Natural killer cell (primary cell): ENCODE results near the gene RAD51B. TPM values are rescaled to one million over a fixed set of nuclear protein-coding genes. Genes with fewer than 3 reads are reported as not detected.
"Not testable (repeated sequence)": the region's sequence is repeated elsewhere in the genome, so short reads cannot be mapped to it uniquely, and the experiment has no call there.

ENCODE experiments used
- ATAC-seq, 3 donors: fragments of 150-1000 bp in 2 of 3; fragments of 200-7000 bp in 1 of 3; cut with Tn5 transposase; 1 replicate in 1 of 3; 2 replicates in 2 of 3; pipeline ENCODE4 v1.10.0; 2021; ENCODE audit warnings: mild to moderate bottlenecking in 2 of 3, moderate library complexity in 2 of 3
- DNase-seq, 2 donors: peaks; one replicate each; pipeline versions ENCODE4 v3.0.0 to v3.0.0-alpha.2; 2013 to 2021; ENCODE audit warnings: mixed read lengths in 1 of 2
- H3K27ac ChIP-seq: one replicate; pipeline ENCODE4 v1.5.1; 2013; ENCODE audit warnings: mild to moderate bottlenecking, low read length
- H3K27me3 ChIP-seq: one replicate; pipeline ENCODE4 v1.6.1; 2013; ENCODE audit warnings: low read length; ENCODE audit not compliant: control insufficient read depth, insufficient read depth
- H3K36me3 ChIP-seq: one replicate; pipeline ENCODE4 v1.6.1; 2013; ENCODE audit warnings: low read length; ENCODE audit not compliant: control insufficient read depth, insufficient read depth
- H3K4me1 ChIP-seq: one replicate; pipeline ENCODE4 v1.6.1; 2013; ENCODE audit warnings: low read length; ENCODE audit not compliant: control insufficient read depth, insufficient read depth
- H3K4me3 ChIP-seq: one replicate; pipeline ENCODE4 v1.5.1; 2013; ENCODE audit warnings: low read length
- H3K9me3 ChIP-seq: one replicate; pipeline ENCODE4 v1.6.1; 2013; ENCODE audit warnings: low read length; ENCODE audit not compliant: control insufficient read depth, insufficient read depth
- H3K27ac Mint-ChIP-seq, 2 donors: one replicate each; pipeline ENCODE4 v1.8.0; 2022; ENCODE audit warnings: mild to moderate bottlenecking in 2 of 2, mixed read lengths in 2 of 2, moderate library complexity in 1 of 2
- H3K27me3 Mint-ChIP-seq, 2 donors: one replicate each; pipeline ENCODE4 v1.8.0; 2022; ENCODE audit warnings: low read depth in 2 of 2, mixed read lengths in 2 of 2
- H3K36me3 Mint-ChIP-seq: one replicate; pipeline ENCODE4 v1.8.0; 2022; ENCODE audit warnings: mixed read lengths
- H3K4me1 Mint-ChIP-seq, 2 donors: one replicate each; pipeline ENCODE4 v1.8.0; 2022; ENCODE audit warnings: mixed read lengths in 2 of 2
- H3K4me3 Mint-ChIP-seq: one replicate; pipeline ENCODE4 v1.8.0; 2022; ENCODE audit warnings: mild to moderate bottlenecking, moderate library complexity, mixed read lengths
- H3K9me3 Mint-ChIP-seq, 2 donors: one replicate each; pipeline ENCODE4 v1.8.0; 2022; ENCODE audit warnings: mixed read lengths in 2 of 2
- WGBS: methylation state at CpG from one replicate; pipeline ENCODE4 v1.1.7; 2013; ENCODE audit warnings: missing lambda C conversion rate; ENCODE audit not compliant: insufficient coverage; 5-methylcytosine and 5-hydroxymethylcytosine counted together
- intact Hi-C: fragments of 100-400 bp; cut with micrococcal nuclease; formaldehyde crosslinking; loops from one replicate; pipeline ENCODE4 v1.14.2; 2022
- total RNA-seq, 4 donors: library from RNA; stranded (reverse); fragments of 120-200 nt in 1 of 4; gene quantifications; one replicate each; pipeline versions ENCODE4 v1.2.3 to v1.2.4, GENCODE V29; 2013 to 2022
- TF ChIP-seq, protein P1 (sequence below): fragments of 200-600 bp; IDR thresholded peaks from one replicate; pipeline ENCODE4 v1.8.0; 2022; ENCODE audit warnings: antibody characterized with exemption

RAD51B gene
- total RNA-seq, 3 donors from 2014 or later (not counting 1 experiment from before 2014, with no cell fraction given) = 28.1 to 37.6 (median 28.6) TPM

DNA sequence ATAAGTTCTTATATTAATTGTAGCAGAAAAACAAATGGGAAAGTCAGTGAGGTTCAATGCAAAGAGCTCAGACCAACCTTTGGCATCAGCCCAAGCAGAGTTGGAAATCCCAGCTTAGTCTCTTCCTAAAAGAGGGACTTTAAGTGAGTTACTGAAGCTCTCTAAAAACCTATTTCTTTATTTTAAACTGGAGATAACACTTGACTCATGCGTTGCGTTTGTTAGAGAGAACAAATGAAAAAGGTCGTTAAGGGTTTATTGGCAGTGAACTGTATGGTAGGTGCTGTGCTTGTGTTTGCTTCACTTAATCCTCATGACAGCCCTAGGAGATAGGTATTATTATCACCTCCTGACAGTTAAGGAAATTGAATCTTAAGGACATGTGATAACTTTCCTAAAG is 396.5 kb downstream of the RAD51B start:
- TF ChIP-seq, protein P1, sequence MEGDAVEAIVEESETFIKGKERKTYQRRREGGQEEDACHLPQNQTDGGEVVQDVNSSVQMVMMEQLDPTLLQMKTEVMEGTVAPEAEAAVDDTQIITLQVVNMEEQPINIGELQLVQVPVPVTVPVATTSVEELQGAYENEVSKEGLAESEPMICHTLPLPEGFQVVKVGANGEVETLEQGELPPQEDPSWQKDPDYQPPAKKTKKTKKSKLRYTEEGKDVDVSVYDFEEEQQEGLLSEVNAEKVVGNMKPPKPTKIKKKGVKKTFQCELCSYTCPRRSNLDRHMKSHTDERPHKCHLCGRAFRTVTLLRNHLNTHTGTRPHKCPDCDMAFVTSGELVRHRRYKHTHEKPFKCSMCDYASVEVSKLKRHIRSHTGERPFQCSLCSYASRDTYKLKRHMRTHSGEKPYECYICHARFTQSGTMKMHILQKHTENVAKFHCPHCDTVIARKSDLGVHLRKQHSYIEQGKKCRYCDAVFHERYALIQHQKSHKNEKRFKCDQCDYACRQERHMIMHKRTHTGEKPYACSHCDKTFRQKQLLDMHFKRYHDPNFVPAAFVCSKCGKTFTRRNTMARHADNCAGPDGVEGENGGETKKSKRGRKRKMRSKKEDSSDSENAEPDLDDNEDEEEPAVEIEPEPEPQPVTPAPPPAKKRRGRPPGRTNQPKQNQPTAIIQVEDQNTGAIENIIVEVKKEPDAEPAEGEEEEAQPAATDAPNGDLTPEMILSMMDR = no peak
- Histone ChIP-seq H3K36me3 (no peaks in the 10 kb centered on the region), H3K27me3 (no peaks in the 10 kb centered on the region), H3K4me3 (no peak overlapping the region), H3K9me3 (no peaks in the 10 kb centered on the region), H3K4me1 (peaks cover 11% of the 10 kb centered on the region), H3K27ac (no peak overlapping the region)
- Mint-ChIP-seq H3K4me1 (peaks cover 50 to 58% of the 10 kb centered on the region in 2 donors), H3K36me3 (no peaks in the 10 kb centered on the region), H3K9me3 (no peaks in the 10 kb centered on the region), H3K27ac (no peak overlapping the region), H3K4me3 (no peak overlapping the region), H3K27me3 (peaks cover 0 to 5% of the 10 kb centered on the region in 2 donors)
- WGBS = 94% methylated on average over 3 of the region's 3 CpGs
- intact Hi-C loops = no loop called here
- ATAC-seq (no peak), DNase-seq (no peak)

DNA sequence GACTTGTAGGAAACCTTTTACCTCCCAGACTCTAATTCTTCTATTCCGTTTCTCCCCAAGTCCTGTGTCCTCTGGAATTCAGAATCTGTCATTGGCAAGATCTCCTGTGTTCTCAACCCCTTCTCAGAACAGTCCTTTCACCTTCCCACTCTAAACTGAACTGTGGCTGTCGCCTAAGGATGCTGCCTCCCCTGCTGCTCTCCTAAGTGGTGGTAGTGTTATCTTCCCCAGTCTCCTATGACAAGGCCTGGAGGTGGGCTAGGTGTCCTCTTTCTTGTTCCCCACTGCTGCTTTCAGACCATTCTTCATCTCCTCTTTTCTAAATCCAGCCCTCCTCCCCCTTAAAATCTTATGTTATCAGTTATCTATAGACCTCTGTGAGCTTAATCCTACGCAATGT is 397.4 kb downstream of the RAD51B start:
- no peaks in the 10 kb centered on the region for H3K9me3 Mint-ChIP-seq
- 100% methylated on average over 3 of the region's 3 CpGs for WGBS

DNA sequence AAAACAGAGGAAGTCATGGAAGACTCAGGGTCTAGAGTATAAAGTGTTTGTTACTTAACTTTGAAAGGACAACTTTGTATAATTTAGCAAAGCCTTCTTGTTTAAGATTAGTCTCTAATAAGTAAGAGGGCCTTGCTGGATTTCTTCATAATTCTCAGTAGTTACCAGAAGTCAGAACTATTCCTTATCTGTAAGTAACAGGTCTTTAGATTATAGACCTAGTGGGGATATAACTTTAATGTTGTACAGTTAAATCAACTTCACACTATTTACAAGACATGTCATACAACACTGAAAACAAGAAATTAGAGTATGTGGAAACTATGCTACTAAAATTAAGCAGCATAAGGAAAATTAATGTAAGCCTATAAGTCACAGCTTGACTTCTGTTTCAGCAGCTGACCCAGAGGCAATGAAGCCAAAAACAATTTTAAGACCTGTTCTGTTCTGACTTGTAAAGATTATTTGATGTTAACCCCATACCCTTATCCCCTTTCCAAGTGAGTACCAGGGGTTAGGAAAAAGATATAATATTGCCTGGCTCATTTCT is 398.3 kb downstream of the RAD51B start:
- H3K4me1 Mint-ChIP-seq = peaks cover 32 to 40% of the 10 kb centered on the region in 2 donors
- peaks cover 9% of the 10 kb centered on the region for H3K4me1 ChIP-seq
- no peaks in the 10 kb centered on the region for H3K27me3 ChIP-seq
- no peak overlapping the region for H3K4me3 Mint-ChIP-seq
- DNase-seq (no peak), ATAC-seq (no peak)
- H3K27me3 Mint-ChIP-seq = peaks cover 0 to 5% of the 10 kb centered on the region in 2 donors
- H3K9me3 Mint-ChIP-seq = no peaks in the 10 kb centered on the region
- TF ChIP-seq, protein P1 = no peak
- H3K27ac Mint-ChIP-seq = no peak overlapping the region
- no peak overlapping the region for H3K27ac ChIP-seq
- H3K36me3 Mint-ChIP-seq = no peaks in the 10 kb centered on the region
- no peaks in the 10 kb centered on the region for H3K9me3 ChIP-seq
- no peak overlapping the region for H3K4me3 ChIP-seq
- no peaks in the 10 kb centered on the region for H3K36me3 ChIP-seq
- intact Hi-C loops = no loop called here

More for the DNA sequence above, 397.4 kb downstream of the RAD51B start:
- Histone ChIP-seq H3K4me3 (no peak overlapping the region), H3K27me3 (no peaks in the 10 kb centered on the region), H3K4me1 (peaks cover 9% of the 10 kb centered on the region), H3K9me3 (no peaks in the 10 kb centered on the region), H3K27ac (no peak overlapping the region), H3K36me3 (no peaks in the 10 kb centered on the region)
- Mint-ChIP-seq H3K27me3 (peaks cover 0 to 5% of the 10 kb centered on the region in 2 donors), H3K27ac (peak overlapping the region in 1 of 2 donors; percentile 66), H3K36me3 (no peaks in the 10 kb centered on the region), H3K4me3 (no peak overlapping the region), H3K4me1 (peaks cover 41 to 49% of the 10 kb centered on the region in 2 donors)
- intact Hi-C loops = no loop called here
- DNase-seq (no peak), ATAC-seq (no peak)
- TF ChIP-seq, protein P1 = no peak

DNA sequence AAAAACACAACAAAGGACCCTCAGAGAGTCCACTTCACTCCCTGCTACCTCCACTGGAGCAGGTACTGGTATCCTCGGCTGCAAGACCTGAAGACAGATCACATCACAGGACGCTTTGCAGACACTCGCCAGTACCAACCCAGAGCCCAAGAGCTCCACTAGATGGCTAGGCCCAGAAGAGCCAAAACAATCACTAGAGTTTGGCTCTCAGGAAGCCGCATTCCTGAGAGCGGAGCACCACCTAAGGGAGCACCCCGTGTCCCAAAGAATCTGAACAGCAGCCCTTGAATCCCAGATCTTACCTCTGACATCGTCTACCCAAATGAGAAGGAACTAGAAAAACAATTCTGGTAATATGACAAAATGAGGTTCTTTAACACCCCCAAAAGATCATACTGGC is 399.8 kb downstream of the RAD51B start:
- Mint-ChIP-seq H3K9me3 (no peaks in the 10 kb centered on the region), H3K4me1 (peaks cover 16 to 25% of the 10 kb centered on the region in 2 donors), H3K4me3 (no peak overlapping the region), H3K27me3 (peaks cover 0 to 5% of the 10 kb centered on the region in 2 donors), H3K27ac (no peak overlapping the region), H3K36me3 (no peaks in the 10 kb centered on the region)
- Histone ChIP-seq H3K27ac (no peak overlapping the region), H3K27me3 (no peaks in the 10 kb centered on the region), H3K36me3 (no peaks in the 10 kb centered on the region), H3K4me3 (no peak overlapping the region), H3K9me3 (no peaks in the 10 kb centered on the region), H3K4me1 (peaks cover 4% of the 10 kb centered on the region)
- TF ChIP-seq, protein P1 = no peak
- intact Hi-C loops = no loop called here
- ATAC-seq = no peak
- 95% methylated on average over 6 of the region's 7 CpGs for WGBS
- DNase-seq = no peak

DNA sequence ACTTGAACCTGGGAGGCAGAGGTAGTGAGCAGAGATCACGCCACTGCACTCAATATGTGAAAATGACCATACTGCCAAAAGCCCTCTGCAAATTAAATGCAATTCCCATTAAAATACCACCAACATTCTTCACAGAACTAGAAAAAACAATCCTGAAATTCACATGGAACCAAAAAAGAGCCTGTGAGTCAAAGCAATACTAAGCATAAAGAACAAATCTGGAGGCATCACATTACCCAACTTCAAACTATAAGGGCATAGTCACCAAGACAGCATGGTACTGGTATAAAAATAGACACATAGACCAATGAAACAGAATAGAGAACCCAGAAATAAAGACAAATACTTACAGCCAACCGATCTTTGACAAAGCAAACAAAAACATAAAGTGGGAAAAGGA is 401.5 kb downstream of the RAD51B start:
- H3K27ac ChIP-seq, H3K9me3 ChIP-seq, H3K36me3 ChIP-seq, H3K9me3 Mint-ChIP-seq, H3K4me1 ChIP-seq, H3K36me3 Mint-ChIP-seq, intact Hi-C loops, H3K27me3 Mint-ChIP-seq, ATAC-seq, H3K4me1 Mint-ChIP-seq, H3K4me3 Mint-ChIP-seq, H3K4me3 ChIP-seq, H3K27me3 ChIP-seq, DNase-seq, H3K27ac Mint-ChIP-seq: not testable (repeated sequence)
- WGBS = 100% methylated on average over 1 of the region's 2 CpGs
